ENCODE results near the gene PLEKHG7. TPM values are rescaled to one million over a fixed set of nuclear protein-coding genes. Genes with fewer than 3 reads are reported as not detected.

Gene PLEKHG7
- total and polyA plus RNA-seq, 2 of the 8 experiments (the other 6 are each of a cell fraction or from before 2014, with no cell fraction given): not detected

DNA sequence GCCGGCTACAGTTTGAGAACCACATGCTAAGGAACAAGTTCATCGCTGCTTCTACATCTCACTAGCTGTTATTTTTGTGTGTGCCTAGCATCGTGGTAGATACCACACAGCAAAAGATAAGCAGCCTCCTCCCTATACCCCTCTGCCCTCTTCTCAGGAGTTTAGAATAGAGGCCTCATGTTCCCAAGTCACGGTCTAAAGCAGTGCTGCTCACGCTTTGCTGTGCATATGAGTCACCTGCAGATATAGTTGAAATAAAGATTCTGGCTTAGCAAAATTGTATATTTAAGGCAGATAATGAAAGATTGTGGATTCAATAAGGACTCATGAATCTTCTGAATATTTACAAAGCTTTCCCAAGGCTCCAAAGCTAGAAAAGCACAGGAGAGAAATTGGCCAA lies 28.0 kb downstream of the PLEKHG7 start (continued):
- TF ChIP-seq, protein P1, sequence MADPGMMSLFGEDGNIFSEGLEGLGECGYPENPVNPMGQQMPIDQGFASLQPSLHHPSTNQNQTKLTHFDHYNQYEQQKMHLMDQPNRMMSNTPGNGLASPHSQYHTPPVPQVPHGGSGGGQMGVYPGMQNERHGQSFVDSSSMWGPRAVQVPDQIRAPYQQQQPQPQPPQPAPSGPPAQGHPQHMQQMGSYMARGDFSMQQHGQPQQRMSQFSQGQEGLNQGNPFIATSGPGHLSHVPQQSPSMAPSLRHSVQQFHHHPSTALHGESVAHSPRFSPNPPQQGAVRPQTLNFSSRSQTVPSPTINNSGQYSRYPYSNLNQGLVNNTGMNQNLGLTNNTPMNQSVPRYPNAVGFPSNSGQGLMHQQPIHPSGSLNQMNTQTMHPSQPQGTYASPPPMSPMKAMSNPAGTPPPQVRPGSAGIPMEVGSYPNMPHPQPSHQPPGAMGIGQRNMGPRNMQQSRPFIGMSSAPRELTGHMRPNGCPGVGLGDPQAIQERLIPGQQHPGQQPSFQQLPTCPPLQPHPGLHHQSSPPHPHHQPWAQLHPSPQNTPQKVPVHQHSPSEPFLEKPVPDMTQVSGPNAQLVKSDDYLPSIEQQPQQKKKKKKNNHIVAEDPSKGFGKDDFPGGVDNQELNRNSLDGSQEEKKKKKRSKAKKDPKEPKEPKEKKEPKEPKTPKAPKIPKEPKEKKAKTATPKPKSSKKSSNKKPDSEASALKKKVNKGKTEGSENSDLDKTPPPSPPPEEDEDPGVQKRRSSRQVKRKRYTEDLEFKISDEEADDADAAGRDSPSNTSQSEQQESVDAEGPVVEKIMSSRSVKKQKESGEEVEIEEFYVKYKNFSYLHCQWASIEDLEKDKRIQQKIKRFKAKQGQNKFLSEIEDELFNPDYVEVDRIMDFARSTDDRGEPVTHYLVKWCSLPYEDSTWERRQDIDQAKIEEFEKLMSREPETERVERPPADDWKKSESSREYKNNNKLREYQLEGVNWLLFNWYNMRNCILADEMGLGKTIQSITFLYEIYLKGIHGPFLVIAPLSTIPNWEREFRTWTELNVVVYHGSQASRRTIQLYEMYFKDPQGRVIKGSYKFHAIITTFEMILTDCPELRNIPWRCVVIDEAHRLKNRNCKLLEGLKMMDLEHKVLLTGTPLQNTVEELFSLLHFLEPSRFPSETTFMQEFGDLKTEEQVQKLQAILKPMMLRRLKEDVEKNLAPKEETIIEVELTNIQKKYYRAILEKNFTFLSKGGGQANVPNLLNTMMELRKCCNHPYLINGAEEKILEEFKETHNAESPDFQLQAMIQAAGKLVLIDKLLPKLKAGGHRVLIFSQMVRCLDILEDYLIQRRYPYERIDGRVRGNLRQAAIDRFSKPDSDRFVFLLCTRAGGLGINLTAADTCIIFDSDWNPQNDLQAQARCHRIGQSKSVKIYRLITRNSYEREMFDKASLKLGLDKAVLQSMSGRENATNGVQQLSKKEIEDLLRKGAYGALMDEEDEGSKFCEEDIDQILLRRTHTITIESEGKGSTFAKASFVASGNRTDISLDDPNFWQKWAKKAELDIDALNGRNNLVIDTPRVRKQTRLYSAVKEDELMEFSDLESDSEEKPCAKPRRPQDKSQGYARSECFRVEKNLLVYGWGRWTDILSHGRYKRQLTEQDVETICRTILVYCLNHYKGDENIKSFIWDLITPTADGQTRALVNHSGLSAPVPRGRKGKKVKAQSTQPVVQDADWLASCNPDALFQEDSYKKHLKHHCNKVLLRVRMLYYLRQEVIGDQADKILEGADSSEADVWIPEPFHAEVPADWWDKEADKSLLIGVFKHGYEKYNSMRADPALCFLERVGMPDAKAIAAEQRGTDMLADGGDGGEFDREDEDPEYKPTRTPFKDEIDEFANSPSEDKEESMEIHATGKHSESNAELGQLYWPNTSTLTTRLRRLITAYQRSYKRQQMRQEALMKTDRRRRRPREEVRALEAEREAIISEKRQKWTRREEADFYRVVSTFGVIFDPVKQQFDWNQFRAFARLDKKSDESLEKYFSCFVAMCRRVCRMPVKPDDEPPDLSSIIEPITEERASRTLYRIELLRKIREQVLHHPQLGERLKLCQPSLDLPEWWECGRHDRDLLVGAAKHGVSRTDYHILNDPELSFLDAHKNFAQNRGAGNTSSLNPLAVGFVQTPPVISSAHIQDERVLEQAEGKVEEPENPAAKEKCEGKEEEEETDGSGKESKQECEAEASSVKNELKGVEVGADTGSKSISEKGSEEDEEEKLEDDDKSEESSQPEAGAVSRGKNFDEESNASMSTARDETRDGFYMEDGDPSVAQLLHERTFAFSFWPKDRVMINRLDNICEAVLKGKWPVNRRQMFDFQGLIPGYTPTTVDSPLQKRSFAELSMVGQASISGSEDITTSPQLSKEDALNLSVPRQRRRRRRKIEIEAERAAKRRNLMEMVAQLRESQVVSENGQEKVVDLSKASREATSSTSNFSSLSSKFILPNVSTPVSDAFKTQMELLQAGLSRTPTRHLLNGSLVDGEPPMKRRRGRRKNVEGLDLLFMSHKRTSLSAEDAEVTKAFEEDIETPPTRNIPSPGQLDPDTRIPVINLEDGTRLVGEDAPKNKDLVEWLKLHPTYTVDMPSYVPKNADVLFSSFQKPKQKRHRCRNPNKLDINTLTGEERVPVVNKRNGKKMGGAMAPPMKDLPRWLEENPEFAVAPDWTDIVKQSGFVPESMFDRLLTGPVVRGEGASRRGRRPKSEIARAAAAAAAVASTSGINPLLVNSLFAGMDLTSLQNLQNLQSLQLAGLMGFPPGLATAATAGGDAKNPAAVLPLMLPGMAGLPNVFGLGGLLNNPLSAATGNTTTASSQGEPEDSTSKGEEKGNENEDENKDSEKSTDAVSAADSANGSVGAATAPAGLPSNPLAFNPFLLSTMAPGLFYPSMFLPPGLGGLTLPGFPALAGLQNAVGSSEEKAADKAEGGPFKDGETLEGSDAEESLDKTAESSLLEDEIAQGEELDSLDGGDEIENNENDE (IDR thresholded peaks at IDR 0.05; ENCODE audit: insufficient replicate concordance, low read length): no peak
- no peak for TF ChIP-seq KDM4A (IDR thresholded peaks at IDR 0.05; ENCODE audit: low read depth, low read length, severe bottlenecking)
- TF ChIP-seq POLR2AphosphoS5 (IDR thresholded peaks at IDR 0.05; ENCODE audit: low read depth, low read length): no peak
- TF ChIP-seq TBP (IDR thresholded peaks at IDR 0.05; ENCODE audit: low read depth, low read length): no peak
- TF ChIP-seq HDAC6 (IDR thresholded peaks at IDR 0.05; ENCODE audit: low read depth, low read length): no peak
- TF ChIP-seq NANOG (IDR thresholded peaks at IDR 0.05; ENCODE audit: insufficient read depth, low read depth, low read length, poor library complexity, severe bottlenecking): no peak
- TF ChIP-seq, protein P2, sequence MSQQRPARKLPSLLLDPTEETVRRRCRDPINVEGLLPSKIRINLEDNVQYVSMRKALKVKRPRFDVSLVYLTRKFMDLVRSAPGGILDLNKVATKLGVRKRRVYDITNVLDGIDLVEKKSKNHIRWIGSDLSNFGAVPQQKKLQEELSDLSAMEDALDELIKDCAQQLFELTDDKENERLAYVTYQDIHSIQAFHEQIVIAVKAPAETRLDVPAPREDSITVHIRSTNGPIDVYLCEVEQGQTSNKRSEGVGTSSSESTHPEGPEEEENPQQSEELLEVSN (IDR thresholded peaks at IDR 0.05): no peak
- TF ChIP-seq, protein P3, sequence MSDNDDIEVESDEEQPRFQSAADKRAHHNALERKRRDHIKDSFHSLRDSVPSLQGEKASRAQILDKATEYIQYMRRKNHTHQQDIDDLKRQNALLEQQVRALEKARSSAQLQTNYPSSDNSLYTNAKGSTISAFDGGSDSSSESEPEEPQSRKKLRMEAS (IDR thresholded peaks at IDR 0.05): no peak
- no peak for TF ChIP-seq GABPA (IDR thresholded peaks at IDR 0.05; ENCODE audit: borderline replicate concordance, insufficient read depth, low read length)
- TF ChIP-seq SIX5 (IDR thresholded peaks at IDR 0.05; ENCODE audit: low read depth, low read length): no peak

All from H1 (cell line).